NCI-H2196 treated with DMSO at 0.1 percent for 48 hours (cell line): ENCODE results near the gene TLDC2.
A peak's percentile ranks its signal among the peaks of the same experiment; 100 is the strongest.
"Not testable (repeated sequence)": the region's sequence is repeated elsewhere in the genome, so short reads cannot be mapped to it uniquely, and the experiment has no call there.

Source experiments
- DNase-seq: peaks from one replicate; lab custom pipeline; 2025; ENCODE audit not compliant: unreplicated experiment; lab: John Stamatoyannopoulos, UW

Gene TLDC2

DNA sequence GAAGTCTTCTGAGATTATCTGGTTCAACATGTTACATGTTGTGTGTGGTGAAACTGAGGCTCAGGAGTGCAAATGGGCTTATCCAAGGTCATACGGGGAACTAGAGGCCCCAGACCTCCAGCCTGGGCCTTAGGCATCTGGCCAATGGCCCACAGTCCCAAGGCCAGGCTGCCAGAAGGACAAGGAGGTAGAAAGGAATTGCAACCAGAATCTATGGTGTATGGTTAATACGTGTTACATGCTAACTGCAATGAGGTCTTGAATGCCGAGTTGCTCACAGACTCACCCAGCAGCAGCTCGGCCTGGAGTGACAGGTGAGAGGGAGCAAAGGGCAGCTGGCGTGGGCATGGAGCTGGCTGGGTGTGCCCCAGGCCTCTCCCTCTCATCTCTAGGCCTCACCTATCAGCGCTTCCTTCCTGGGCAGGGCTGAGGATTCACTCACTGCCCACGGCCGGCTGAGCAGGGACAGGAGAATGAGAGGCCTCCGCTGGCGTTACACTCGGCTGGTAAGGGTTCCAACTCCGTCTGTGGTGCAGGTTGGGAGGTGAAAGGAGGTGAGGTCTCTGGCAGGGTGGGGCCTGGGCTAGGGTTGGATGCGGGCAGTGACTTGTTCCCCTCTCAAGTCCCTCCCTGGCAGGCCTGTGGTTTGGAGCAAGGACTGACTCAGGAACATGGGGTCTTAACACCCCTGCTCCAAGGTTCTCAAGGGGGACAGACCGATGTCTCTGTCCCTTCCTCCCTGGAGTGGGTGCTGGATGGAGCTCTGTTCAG lies at the start of gene TLDC2:
Gene TLDC2 (plus strand): TSS at position 437 of the 771 bp plus-strand sequence. CDS start 37 bp downstream, at position 474.
- no peak for DNase-seq

DNA sequence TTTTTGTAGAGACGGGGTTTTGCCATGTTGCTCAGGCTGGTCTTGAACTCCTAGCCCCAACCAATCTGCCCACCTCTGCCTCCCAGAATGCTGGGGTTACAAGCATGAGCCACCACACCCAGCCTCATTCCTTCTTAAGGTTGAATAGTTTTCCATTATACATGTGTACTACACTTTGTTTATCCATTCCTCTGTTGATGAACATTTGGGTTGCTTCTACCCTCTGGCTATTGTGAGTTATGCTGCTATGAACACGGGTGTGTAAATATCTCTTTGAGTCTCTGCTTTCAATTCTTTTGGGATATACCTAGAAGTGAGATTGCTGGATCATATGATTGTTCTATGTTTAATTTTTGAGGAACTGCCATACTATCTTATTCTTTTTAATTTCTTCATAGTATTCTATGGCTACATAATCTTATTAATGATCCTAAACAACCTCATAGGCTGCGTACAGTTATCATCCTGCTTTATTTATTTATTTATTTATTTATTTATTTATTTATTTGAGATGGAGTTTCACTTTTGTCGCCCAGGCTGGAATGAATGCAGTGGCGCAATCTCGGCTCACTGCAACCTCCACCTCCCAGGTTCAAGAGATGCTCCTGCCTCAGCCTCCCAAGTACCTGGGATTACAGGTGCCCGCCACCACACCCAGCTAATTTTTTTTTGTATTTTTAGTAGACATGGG lies 49.2 kb upstream of the TLDC2 start:
- DNase-seq, result no peak

GRCh38 chr20:36827541-36828279 lies 48.2 kb upstream of the TLDC2 start:
- DNase-seq, result no peak

- no peak for DNase-seq
Measured at GRCh38 chr20:36830791-36831691, 44.9 kb upstream of the TLDC2 start.

GRCh38 chr20:36832791-36833190 lies 43.1 kb upstream of the TLDC2 start:
- no peak for DNase-seq

- DNase-seq, result no peak
Measured at GRCh38 chr20:36833275-36834020, 42.5 kb upstream of the TLDC2 start.

DNA sequence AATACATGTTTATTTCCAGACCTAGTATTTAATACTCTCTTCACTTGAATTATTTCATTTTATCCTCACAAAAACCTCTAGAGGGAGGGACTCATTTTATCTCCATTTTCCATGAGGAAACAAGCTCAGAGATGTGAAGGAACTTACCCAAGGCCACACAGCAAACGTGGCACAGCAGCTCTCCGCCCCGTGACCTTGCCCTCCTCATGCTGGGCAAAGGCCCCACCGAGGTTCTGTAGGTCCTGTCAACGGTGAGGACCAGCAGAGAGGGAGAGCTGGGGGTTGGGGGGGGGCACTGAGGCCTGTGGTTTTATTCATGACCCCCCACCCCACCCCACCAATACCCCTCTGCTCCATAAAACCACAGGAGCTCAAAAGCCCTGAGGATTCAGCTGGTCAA lies 40.9 kb upstream of the TLDC2 start:
- DNase-seq, result no peak

- DNase-seq, result peak; percentile 92
Measured at GRCh38 chr20:36835453-36836198, 40.3 kb upstream of the TLDC2 start.

DNA sequence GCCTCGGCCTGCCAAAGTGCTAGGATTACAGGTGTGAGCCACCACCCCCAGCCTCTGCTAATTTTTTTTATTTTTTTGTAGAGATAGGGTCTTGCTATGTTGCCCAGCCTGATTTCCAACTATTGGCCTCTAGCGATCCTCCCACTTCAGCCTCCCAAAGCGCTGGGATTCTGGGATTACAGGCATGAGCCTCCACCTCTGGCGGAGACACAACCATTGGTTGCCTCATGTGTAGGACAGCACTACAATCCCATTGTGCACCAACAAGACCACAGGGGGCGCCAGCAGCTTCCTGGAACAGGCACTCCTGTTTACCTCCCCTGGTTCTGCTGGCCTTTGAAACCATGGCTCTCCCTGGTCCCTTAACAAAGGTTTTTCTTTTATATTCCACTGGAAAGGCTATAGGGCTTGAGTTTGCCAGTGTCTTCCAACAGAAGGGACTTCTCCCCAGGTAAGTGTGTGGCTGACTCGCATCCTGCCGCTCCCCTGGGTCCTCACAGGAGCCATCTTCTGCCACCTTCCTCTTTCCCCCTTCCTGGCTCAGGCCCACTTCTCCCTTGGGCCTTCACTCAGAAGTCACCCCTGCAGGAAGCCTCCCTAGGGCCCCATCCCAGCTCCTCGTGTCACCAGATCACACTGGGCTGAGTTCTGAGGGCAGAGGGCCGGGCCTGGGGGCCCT lies 39.2 kb upstream of the TLDC2 start:
- peak; percentile 22 for DNase-seq

- DNase-seq, result not testable (repeated sequence)
Measured at GRCh38 chr20:36838376-36838775, 37.6 kb upstream of the TLDC2 start.

DNA sequence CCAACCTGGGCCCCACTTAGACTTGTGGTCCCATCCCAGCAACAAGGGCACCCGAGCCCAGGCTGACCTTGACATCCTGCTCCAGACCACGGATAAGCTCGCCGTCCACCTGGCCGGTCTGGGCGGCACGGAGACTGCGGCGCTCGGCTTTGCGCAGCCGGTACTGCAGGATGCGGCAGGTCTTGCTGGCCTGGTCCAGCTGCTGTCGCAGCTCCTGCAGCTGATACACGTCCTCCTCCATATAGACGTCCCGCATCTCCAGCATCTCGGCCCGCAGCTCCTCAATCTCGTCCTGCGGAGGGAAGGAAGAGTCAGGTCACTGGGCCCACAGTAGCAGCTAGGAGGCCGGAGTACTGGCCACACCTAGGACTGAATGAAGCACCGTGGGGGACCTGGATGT lies 36.8 kb upstream of the TLDC2 start:
- no peak for DNase-seq

GRCh38 chr20:36841030-36841429 lies 34.9 kb upstream of the TLDC2 start:
- DNase-seq, result not testable (repeated sequence)

GRCh38 chr20:36845288-36845971 lies 30.5 kb upstream of the TLDC2 start:
- DNase-seq, result no peak

DNA sequence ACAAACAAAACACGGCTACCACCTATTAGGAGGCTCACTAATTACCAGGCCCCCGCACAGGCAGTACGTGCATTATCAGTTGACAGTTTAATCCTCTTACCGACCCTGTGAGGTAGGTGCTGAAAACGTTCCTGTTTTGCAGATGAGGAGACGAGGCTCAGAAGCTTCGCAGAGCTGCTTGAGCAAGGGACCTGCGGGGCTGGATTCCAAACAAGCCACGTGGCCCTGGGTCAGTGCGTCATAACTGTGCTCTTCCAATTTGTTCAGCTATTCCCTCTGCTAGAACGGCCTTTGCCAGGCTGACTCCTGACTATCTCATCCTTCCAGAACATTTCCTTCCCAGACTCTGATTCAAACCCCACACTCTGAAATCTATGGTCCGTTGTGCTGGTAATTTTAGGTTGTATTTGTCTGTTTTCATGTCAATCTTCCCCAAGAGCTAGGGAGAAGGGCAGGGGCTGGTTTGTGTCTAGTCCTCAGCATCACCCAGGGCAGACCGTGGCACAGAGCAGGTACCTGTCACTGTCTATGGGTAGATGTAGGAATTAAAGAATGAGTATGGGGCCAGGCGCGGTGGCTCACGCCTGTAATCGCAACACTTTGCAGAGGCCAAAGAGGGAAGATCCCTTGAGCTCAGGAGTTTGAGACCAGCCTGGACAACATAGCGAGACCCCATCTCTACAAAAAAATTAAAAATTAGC lies 28.8 kb upstream of the TLDC2 start:
- no peak for DNase-seq

GRCh38 chr20:36847710-36848040 lies 28.3 kb upstream of the TLDC2 start:
- no peak for DNase-seq

- no peak for DNase-seq
Measured at GRCh38 chr20:36848078-36848660, 27.8 kb upstream of the TLDC2 start.

GRCh38 chr20:36848677-36849076 lies 27.3 kb upstream of the TLDC2 start:
- DNase-seq, result no peak
